ENCODE data around the gene AMZ1. TPM values are rescaled to one million over a fixed set of nuclear protein-coding genes. Genes with fewer than 3 reads are reported as not detected.

Gene AMZ1
- total and polyA plus RNA-seq, 10 of the 15 experiments (the other 5 are each of a cell fraction or from before 2014, with no cell fraction given), result 0.02 to 2.0 (median 0.69) TPM

DNA sequence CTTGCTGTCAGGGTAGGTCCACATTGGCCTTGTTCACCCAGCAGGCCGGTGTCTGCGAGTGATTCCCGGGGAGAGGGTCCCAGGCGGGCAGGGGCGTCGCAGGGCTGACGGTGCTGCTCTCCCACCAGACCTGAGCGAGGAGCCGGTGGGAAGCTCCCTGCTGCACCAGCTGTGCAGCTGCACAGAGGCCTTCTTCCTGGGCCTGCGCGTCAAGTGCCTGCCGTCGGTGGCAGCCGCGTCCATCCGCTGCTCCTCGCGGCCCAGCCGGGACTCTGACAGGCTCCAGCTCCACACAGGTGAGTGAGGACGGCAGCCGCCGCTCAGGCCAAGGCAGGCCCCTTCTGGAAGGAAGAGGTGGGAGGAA lies 14.6 kb downstream of the AMZ1 start:
- H3K27ac ChIP-seq (ENCODE audit: control insufficient read depth, insufficient read depth), result no peak overlapping the region
- BruUV-seq (replicated peaks), result no TSS peak
- ChIA-PET RAD21 (ENCODE audit: unreplicated experiment) (interaction anchor here (1.4 to 5.4 kb wide), 2 partner anchors 8 to 14 kb away, joined by 4 to 70 read pairs; no protein-coding TSS in a partner anchor), CTCF (interaction anchor here (0.6 to 1.4 kb wide), 2 partner anchors 32 to 123 kb away, joined by 3 read pairs; no protein-coding TSS in a partner anchor), POLR2A (interaction anchor here (5.9 kb wide), 1 partner anchor 8 kb away, joined by 36 read pairs; no protein-coding TSS in a partner anchor), SMC1A (ENCODE audit: uncharacterized antibody, unreplicated experiment) (interaction anchor here (1.1 to 1.5 kb wide), 2 partner anchors 8 to 32 kb away, joined by 3 to 5 read pairs; no protein-coding TSS in a partner anchor)
- ATAC-seq (no peak), DNase-seq (ENCODE audit: low read depth, low spot score) (no peak), FAIRE-seq (no peak)
- H3K4me1 ChIP-seq (ENCODE audit: control insufficient read depth, insufficient read depth, low read length), result peaks cover 21% of the 10 kb centered on the region
- no peaks in the 10 kb centered on the region for H3K27me3 ChIP-seq (replicated peaks in 1 of 2; ENCODE audit: control insufficient read depth in 2 of 2, insufficient read depth in 2 of 2, low read length in 1 of 2)
- no peaks in the 10 kb centered on the region for H4K20me1 ChIP-seq (ENCODE audit: control insufficient read depth, insufficient read depth)
- no peak overlapping the region for H3K4me2 ChIP-seq (ENCODE audit: control insufficient read depth, insufficient read depth)
- H3K36me3 ChIP-seq (ENCODE audit: control insufficient read depth in 2 of 2, insufficient read depth in 2 of 2, low read length in 1 of 2), result no peaks in the 10 kb centered on the region; a peak in 1 of 4 replicates
- no peak overlapping the region for H3K9ac ChIP-seq (ENCODE audit: control insufficient read depth, insufficient read depth, low read length)
- in situ Hi-C loops (cut with MboI), result no loop called here
- TF ChIP-seq, protein P1, sequence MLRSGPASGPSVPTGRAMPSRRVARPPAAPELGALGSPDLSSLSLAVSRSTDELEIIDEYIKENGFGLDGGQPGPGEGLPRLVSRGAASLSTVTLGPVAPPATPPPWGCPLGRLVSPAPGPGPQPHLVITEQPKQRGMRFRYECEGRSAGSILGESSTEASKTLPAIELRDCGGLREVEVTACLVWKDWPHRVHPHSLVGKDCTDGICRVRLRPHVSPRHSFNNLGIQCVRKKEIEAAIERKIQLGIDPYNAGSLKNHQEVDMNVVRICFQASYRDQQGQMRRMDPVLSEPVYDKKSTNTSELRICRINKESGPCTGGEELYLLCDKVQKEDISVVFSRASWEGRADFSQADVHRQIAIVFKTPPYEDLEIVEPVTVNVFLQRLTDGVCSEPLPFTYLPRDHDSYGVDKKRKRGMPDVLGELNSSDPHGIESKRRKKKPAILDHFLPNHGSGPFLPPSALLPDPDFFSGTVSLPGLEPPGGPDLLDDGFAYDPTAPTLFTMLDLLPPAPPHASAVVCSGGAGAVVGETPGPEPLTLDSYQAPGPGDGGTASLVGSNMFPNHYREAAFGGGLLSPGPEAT (IDR thresholded peaks at IDR 0.05; ENCODE audit: low read depth), result no peak
- TF ChIP-seq, protein P2, sequence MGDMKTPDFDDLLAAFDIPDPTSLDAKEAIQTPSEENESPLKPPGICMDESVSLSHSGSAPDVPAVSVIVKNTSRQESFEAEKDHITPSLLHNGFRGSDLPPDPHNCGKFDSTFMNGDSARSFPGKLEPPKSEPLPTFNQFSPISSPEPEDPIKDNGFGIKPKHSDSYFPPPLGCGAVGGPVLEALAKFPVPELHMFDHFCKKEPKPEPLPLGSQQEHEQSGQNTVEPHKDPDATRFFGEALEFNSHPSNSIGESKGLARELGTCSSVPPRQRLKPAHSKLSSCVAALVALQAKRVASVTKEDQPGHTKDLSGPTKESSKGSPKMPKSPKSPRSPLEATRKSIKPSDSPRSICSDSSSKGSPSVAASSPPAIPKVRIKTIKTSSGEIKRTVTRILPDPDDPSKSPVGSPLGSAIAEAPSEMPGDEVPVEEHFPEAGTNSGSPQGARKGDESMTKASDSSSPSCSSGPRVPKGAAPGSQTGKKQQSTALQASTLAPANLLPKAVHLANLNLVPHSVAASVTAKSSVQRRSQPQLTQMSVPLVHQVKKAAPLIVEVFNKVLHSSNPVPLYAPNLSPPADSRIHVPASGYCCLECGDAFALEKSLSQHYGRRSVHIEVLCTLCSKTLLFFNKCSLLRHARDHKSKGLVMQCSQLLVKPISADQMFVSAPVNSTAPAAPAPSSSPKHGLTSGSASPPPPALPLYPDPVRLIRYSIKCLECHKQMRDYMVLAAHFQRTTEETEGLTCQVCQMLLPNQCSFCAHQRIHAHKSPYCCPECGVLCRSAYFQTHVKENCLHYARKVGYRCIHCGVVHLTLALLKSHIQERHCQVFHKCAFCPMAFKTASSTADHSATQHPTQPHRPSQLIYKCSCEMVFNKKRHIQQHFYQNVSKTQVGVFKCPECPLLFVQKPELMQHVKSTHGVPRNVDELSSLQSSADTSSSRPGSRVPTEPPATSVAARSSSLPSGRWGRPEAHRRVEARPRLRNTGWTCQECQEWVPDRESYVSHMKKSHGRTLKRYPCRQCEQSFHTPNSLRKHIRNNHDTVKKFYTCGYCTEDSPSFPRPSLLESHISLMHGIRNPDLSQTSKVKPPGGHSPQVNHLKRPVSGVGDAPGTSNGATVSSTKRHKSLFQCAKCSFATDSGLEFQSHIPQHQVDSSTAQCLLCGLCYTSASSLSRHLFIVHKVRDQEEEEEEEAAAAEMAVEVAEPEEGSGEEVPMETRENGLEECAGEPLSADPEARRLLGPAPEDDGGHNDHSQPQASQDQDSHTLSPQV (IDR thresholded peaks at IDR 0.05), result no peak
- TF ChIP-seq PML (IDR thresholded peaks at IDR 0.05; ENCODE audit: low read length) (no peak), KAT2A (conservative IDR thresholded peaks at IDR 0.05; ENCODE audit: control insufficient read depth, low read depth, low read length) (no peak), TCF7 (IDR thresholded peaks at IDR 0.05; ENCODE audit: borderline replicate concordance) (no peak), CHD4 (IDR thresholded peaks at IDR 0.05) (no peak), NKRF (conservative IDR thresholded peaks at IDR 0.05) (no peak), CHD1 (IDR thresholded peaks at IDR 0.05; ENCODE audit: low read depth, low read length) (no peak), MYC (IDR thresholded peaks at IDR 0.05; ENCODE audit: insufficient read depth, insufficient read length, insufficient replicate concordance, low read length, severe bottlenecking) (no peak)
- no peak overlapping the region for H3K4me3 ChIP-seq
- no peaks in the 10 kb centered on the region for H3K79me2 ChIP-seq (ENCODE audit: control insufficient read depth, insufficient read depth, low read length)
- WGBS (ENCODE audit: insufficient coverage, insufficient replicate concordance, low lambda C conversion rate, missing lambda C conversion rate), result 98% methylated on average over 22 of the region's 22 CpGs
- no peak overlapping the region for H2AFZ ChIP-seq (ENCODE audit: control insufficient read depth, low read depth, low read length)
- intact Hi-C loops (cut with micrococcal nuclease; ENCODE audit: unreplicated experiment), result no loop called here
- no peaks in the 10 kb centered on the region for H3K9me3 ChIP-seq (replicated peaks; ENCODE audit: control insufficient read depth, insufficient read depth, low read length)

Measured in GM12878 (cell line).